GM12872 (cell line): ENCODE measurements around the gene ZNF101.

ENCODE experiments used
- TF ChIP-seq, protein P1 (sequence below): IDR thresholded peaks from 3 replicates; pipeline ENCODE4 v1.5.1; 2011; ENCODE audit warnings: low read depth, mild to moderate bottlenecking, low read length, moderate library complexity; ENCODE audit not compliant: insufficient read depth

ZNF101 gene

GRCh38 chr19:19668230-19669012 lies at the start of gene ZNF101:
Gene ZNF101, plus strand, starts transcription at chr19:19668839. Its CDS starts 125 bp downstream, at chr19:19668964.
- TF ChIP-seq, protein P1, sequence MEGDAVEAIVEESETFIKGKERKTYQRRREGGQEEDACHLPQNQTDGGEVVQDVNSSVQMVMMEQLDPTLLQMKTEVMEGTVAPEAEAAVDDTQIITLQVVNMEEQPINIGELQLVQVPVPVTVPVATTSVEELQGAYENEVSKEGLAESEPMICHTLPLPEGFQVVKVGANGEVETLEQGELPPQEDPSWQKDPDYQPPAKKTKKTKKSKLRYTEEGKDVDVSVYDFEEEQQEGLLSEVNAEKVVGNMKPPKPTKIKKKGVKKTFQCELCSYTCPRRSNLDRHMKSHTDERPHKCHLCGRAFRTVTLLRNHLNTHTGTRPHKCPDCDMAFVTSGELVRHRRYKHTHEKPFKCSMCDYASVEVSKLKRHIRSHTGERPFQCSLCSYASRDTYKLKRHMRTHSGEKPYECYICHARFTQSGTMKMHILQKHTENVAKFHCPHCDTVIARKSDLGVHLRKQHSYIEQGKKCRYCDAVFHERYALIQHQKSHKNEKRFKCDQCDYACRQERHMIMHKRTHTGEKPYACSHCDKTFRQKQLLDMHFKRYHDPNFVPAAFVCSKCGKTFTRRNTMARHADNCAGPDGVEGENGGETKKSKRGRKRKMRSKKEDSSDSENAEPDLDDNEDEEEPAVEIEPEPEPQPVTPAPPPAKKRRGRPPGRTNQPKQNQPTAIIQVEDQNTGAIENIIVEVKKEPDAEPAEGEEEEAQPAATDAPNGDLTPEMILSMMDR, result no peak

DNA sequence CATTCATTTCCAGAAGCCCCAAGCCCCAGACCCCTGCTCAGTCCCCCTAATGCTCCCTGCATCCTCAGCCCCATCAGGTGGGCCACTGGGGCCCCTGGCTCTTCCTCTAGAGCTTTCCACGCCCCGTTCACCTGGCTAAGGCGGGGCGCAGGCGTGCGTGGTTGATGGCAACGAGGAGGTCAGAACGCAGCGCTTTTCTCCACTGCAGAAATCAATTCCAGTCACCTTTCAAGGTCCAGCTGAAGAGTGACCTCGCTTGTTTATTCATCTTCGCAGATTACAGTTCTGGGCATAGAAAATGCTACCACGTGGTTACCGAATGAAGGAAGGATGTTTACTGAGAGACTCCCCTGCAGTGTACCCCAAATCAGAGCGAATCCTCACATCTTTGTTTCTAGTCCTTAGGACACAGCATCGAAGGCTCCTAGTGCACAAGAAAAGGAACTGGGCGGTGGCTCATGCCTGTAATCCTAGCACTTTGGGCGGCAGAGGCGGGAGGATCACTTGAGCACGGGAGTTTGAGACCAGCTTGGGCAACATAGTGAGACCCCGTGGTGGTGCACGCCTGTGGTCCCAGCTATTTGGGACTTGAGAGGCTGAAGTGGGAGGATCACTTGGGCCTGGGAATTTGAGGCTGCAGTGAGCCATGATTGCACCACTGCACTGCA lies 49.3 kb upstream of the ZNF101 start:
- TF ChIP-seq, protein P1, result no peak

DNA sequence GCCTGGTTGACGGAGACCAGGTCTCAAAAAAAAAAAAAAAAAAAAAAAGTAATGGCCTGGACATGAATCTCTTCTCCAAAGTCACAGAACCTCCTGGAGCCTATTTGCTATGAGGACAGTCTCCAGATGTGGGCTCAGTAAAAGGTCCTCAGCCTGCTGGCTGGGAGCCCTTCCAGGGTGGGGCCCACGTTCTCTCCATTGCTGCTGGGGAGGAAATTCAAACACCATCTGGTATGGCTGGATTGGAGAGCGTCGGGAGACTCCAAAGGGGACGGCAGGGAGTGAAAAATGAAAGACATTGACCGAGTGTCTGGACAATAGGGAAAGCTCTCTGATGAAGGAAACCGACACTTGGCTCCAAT lies 48.8 kb upstream of the ZNF101 start:
- TF ChIP-seq, protein P1, result no peak

- TF ChIP-seq, protein P1, result no peak
Measured at GRCh38 chr19:19623383-19623782, 45.3 kb upstream of the ZNF101 start.

GRCh38 chr19:19624032-19624570 lies 44.5 kb upstream of the ZNF101 start:
- TF ChIP-seq, protein P1, result no peak

DNA sequence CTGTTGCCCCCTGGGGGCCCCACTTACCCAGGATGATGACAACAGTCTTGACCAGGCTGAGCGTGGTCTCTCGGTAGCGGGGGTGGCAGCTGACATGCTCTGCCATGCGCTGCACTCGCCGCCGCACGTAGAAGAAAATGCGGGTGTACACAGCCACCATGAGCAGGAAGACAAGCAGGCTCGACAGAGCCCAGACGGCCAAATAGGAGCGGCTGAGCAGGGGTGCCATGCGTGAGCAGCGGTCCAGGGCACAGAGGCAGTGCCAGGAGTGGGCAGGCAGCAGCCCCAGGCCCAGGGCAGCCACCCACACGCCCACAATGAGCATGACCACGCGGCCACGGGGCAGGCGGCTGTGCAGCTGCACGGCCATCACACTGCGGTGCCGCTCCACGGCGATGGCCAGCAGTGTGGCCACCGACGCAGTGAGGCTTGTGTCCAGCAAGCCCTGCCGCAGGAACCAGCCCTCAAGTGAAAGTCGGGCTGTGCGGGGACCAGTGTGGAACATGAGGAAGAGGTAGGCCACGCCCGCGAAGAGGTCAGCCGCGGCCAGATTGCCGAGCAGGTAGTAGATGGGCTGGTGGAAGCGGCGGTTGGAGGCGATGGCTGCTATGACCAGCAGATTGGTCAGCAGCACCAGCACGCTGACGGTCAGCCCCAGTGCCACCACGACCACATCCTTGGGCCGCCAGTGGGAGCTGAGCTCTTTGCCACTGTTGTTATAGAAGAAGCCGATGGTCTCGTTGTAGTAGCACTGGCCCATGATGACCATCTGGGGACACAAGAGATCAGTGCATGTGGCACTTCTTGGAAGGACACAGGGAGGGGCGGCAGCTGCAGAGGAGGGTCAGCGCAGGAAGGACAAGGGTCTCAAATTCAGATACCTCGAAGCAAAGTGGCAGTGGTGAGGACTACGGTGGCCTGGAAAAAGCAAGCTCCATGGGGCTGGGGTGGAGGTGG lies 41.8 kb upstream of the ZNF101 start:
- TF ChIP-seq, protein P1, result no peak
